ENCODE data around the gene TSG101. TPM values are rescaled to one million over a fixed set of nuclear protein-coding genes. Genes with fewer than 3 reads are reported as not detected.

TSG101 gene
- total and polyA plus RNA-seq, 8 donors = 50.5 to 134 (median 106) TPM

DNA sequence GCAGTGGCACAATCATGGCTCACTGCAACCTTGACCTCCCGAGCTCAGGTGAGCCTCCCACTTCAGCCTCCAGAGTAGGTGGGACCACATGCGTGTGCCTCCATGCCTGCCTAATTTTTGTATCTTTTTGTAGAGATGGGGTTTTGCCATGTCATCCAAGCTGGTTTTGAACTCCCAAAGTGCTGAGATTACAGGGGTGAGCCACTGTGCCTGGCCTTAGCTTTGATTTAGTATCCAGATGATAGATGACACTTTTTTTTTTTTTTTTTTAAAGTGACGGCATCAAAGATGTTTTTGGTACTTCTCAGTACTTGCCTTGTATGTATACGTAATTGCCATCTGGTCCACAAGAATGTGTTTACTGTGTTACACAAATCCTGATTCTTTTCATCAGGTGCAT is 47.7 kb downstream of the TSG101 start:
- DNase-seq (peak in 1 of 4 donors; percentile 20), ATAC-seq (no peak)
- Histone ChIP-seq H3K4me1 (no peaks in the 10 kb centered on the region), H3K27me3 (no peaks in the 10 kb centered on the region), H3K9me3 (no peaks in the 10 kb centered on the region), H3K4me3 (no peak overlapping the region), H3K27ac (no peak overlapping the region), H3K36me3 (peaks cover 3 to 96% of the 10 kb centered on the region in 2 donors)
- TF ChIP-seq, protein P1, sequence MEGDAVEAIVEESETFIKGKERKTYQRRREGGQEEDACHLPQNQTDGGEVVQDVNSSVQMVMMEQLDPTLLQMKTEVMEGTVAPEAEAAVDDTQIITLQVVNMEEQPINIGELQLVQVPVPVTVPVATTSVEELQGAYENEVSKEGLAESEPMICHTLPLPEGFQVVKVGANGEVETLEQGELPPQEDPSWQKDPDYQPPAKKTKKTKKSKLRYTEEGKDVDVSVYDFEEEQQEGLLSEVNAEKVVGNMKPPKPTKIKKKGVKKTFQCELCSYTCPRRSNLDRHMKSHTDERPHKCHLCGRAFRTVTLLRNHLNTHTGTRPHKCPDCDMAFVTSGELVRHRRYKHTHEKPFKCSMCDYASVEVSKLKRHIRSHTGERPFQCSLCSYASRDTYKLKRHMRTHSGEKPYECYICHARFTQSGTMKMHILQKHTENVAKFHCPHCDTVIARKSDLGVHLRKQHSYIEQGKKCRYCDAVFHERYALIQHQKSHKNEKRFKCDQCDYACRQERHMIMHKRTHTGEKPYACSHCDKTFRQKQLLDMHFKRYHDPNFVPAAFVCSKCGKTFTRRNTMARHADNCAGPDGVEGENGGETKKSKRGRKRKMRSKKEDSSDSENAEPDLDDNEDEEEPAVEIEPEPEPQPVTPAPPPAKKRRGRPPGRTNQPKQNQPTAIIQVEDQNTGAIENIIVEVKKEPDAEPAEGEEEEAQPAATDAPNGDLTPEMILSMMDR (IDR thresholded peaks at IDR 0.05) = no peak
- intact Hi-C loops (cut with DNase I) = no loop called here

DNA sequence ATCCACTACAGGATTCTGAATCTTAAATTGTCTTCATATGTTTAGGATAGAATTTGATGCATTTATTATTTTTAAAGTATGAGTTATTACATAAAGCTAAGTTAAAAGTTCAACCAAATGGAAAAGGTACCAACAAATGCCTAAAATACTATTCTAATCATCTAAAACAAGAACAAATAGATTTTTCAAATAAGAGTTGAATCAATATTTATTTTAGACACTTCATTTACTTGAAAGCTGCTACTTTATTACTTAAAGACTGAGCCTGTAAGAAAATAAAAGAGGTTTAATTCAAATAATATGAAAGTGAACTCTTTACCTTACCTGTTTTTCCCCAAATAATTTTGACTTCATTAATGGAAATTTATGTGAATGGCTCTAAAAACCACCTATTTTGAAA is 54.2 kb downstream of the TSG101 start:
- DNase-seq (no peak), ATAC-seq (peak; percentile 68)
- peaks cover 0 to 39% of the 10 kb centered on the region in 2 donors for H3K36me3 ChIP-seq
- H3K4me1 ChIP-seq = no peaks in the 10 kb centered on the region
- intact Hi-C loops (cut with DNase I) = no loop called here
- H3K27ac ChIP-seq = peak overlapping the region in 1 of 2 donors; percentile 28
- TF ChIP-seq, protein P1 (IDR thresholded peaks at IDR 0.05) = no peak
- no peaks in the 10 kb centered on the region for H3K9me3 ChIP-seq
- H3K27me3 ChIP-seq = no peaks in the 10 kb centered on the region
- no peak overlapping the region for H3K4me3 ChIP-seq

DNA sequence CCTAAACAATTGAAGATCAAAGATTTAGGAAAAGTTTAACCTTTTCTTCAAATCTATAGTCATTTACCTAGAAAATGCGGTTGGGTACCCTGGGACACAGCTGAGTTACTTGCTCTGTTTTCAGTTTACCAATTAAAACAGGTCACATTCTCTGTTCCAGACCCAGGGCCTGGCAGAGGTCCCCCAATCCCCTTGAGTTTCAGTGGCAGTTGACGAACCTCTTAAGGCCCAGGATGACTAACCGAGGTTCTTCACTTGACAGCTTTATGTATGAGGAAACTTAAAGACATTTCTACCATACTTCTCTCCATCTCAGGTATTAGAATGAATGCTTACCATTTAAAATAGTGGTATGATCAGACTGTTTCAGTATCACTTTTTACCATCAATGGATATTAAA is 54.7 kb downstream of the TSG101 start:
- Histone ChIP-seq H3K36me3 (peaks cover 0 to 35% of the 10 kb centered on the region in 2 donors), H3K9me3 (no peaks in the 10 kb centered on the region), H3K27ac (peak overlapping the region in 1 of 2 donors; percentile 28), H3K4me1 (no peaks in the 10 kb centered on the region), H3K27me3 (no peaks in the 10 kb centered on the region), H3K4me3 (no peak overlapping the region)
- TF ChIP-seq, protein P1 (IDR thresholded peaks at IDR 0.05) = no peak
- ATAC-seq = peak; percentile 60
- no peak for DNase-seq
- intact Hi-C loops (cut with DNase I) = no loop called here

DNA sequence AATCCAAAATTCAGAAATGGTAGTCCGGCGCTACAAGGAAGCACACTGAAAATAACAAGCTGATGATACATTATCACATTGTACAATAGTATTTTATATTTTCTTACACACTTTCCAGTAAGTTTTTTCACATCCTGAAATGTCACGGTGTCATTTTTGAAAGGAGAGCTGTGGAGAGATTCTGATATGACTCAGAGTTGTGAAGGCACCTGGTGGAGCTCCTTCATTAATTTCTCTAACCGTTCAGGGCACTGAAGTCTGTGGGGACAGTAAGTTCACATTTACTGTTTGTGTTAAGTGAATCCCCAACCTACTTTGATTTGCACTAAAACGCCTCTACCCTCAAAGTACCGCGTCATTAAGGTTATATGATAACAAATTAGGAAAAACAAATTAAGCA is 57.8 kb downstream of the TSG101 start:
- DNase-seq (no peak), ATAC-seq (no peak)
- Histone ChIP-seq H3K36me3 (peaks cover 0 to 6% of the 10 kb centered on the region in 2 donors), H3K27ac (no peak overlapping the region), H3K9me3 (no peaks in the 10 kb centered on the region), H3K4me3 (no peak overlapping the region), H3K27me3 (no peaks in the 10 kb centered on the region), H3K4me1 (no peaks in the 10 kb centered on the region)
- intact Hi-C loops (cut with DNase I) = no loop called here
- TF ChIP-seq, protein P1 (IDR thresholded peaks at IDR 0.05) = no peak

DNA sequence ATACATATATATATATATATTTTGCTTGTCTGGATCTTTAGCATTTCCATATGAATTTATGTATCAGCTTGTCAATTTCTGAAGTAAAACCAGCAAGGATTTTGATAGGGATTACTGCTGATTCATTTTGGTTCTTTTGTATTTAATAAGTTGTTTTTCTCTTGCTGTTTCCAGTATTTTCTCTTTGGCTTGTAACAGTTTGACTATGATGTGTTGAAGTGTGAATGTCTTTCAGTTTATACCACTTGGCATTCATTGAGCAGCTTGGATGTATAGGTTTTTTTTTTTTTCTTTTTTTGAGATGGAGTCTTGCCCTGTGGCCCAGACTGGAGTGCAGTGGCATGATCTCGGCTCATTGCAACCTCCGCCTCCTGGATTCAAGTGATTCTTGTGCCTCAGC is 58.7 kb downstream of the TSG101 start:
- DNase-seq = no peak
- Histone ChIP-seq H3K4me3 (no peak overlapping the region), H3K27me3 (no peaks in the 10 kb centered on the region), H3K27ac (no peak overlapping the region), H3K36me3 (no peaks in the 10 kb centered on the region), H3K4me1 (no peaks in the 10 kb centered on the region), H3K9me3 (no peaks in the 10 kb centered on the region)
- TF ChIP-seq, protein P1 (IDR thresholded peaks at IDR 0.05) = no peak
- intact Hi-C loops (cut with DNase I) = no loop called here
- no peak for ATAC-seq

Data from left lung (tissue), 10 donors.